Activated CD8-positive, alpha-beta T cell treated with anti-CD3 and anti-CD28 coated beads, Interleukin-2, amount 10 ng/mL, durations not matched to agents 7 days and 5 days (primary cell): Measurements from ENCODE around the gene FPGS. TPM values are rescaled to one million over a fixed set of nuclear protein-coding genes. Genes with fewer than 3 reads are reported as not detected.

Experiments
- ATAC-seq: fragments of 150-1000 bp; cut with Tn5 transposase; one replicate; pipeline ENCODE4 v1.10.0; 2021; ENCODE audit warnings: moderate library complexity
- CTCF ChIA-PET: fragments of 350-600 bp; sonication (Branson Sonifier 250); formaldehyde crosslinking; loops from one replicate; lab custom pipeline; 2021; ENCODE audit warnings: antibody characterized with exemption; lab: Charles Lee
- POLR2A ChIA-PET: fragments of 350-600 bp; sonication (Branson Sonifier 250); formaldehyde crosslinking; loops from one replicate; lab custom pipeline; 2021; ENCODE audit warnings: antibody characterized with exemption; lab: Charles Lee
- DNase-seq: peaks from one replicate; pipeline ENCODE4 v3.0.0-alpha.2; 2020
- H3K27ac Mint-ChIP-seq: one replicate; pipeline ENCODE4 v1.8.0; 2021; ENCODE audit warnings: mild to moderate bottlenecking, mixed read lengths
- H3K27me3 Mint-ChIP-seq: one replicate; pipeline ENCODE4 v1.8.0; 2021; ENCODE audit warnings: low read depth, mixed read lengths
- H3K36me3 Mint-ChIP-seq: one replicate; pipeline ENCODE4 v1.8.0; 2021; ENCODE audit warnings: low read depth, mixed read lengths
- H3K4me1 Mint-ChIP-seq: one replicate; pipeline ENCODE4 v1.8.0; 2021; ENCODE audit warnings: low read depth, mixed read lengths
- H3K4me3 Mint-ChIP-seq: one replicate; pipeline ENCODE4 v1.8.0; 2021; ENCODE audit warnings: mild to moderate bottlenecking, mixed read lengths
- H3K9me3 Mint-ChIP-seq: one replicate; pipeline ENCODE4 v1.8.0; 2022; ENCODE audit warnings: mixed read lengths; ENCODE audit not compliant: insufficient read depth
- total RNA-seq, 2 experiments: library from RNA; stranded (reverse); gene quantifications; one replicate each; pipeline ENCODE4 v1.2.3, GENCODE V29; 2021

FPGS gene
- total RNA-seq, 2 experiments from 2014 or later = 91.5 to 98.3 TPM

DNA sequence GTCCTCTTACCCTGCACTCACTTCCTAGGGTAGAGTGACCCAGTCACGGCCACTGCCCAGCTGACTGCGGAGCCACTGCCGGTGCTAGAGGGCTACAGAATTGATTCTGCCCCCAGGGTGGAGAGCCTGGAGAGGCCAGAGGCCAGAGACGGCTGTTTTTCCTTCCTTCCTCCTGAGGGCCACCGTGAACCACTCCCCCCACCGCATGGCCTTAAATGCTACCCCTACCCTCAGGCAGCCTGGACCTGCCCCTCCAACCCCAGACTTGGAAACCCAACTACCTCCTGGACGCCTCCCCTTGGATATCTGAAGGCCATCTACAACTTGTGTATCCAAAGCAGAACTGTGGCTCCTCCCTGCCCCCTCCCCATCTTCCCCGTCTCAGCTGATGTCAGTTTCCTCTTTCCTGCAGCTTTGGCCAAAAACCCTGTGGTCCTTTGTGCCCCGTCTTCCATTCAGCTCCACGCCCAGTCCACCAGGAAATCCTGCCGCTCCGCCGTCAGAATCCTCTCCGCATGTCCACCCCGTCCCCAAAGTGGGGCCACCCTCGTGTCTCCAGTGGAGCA is 40.5 kb upstream of the FPGS start:
- H3K4me1 Mint-ChIP-seq = peaks cover 41% of the 10 kb centered on the region
- POLR2A ChIA-PET = interaction anchor here (1.0 to 1.3 kb wide), 3 partner anchors 9 to 108 kb away, joined by 3 to 4 read pairs (median 3); no protein-coding TSS in a partner anchor
- H3K36me3 Mint-ChIP-seq = peaks cover 71% of the 10 kb centered on the region

DNA sequence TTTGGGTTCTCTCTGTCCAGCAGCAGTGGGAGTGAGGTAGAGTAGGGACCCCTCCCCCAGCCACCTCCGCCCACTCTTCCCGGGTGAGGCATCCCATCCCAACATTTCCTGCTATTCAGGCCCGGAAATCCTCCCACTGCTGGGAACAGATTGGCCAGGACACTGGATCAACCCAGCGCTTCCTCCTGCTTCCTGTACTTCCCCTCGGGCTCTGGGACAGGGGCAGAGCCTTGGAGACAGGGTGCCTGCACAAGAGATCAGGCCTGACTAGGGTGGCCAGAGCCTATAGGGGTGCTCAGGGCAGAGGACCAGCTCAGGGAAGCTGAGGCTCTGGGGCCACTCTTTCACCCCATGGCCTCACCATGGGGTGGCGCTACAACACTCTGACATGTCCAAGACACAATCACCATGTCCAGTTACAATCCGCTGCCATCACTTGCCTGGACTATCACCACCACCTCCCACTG is 38.7 kb upstream of the FPGS start:
- peaks cover 76% of the 10 kb centered on the region for H3K36me3 Mint-ChIP-seq

More for the DNA sequence above, 40.5 kb upstream of the FPGS start:
- ATAC-seq = no peak
- Mint-ChIP-seq H3K4me3 (no peak overlapping the region), H3K9me3 (no peaks in the 10 kb centered on the region), H3K27ac (peak overlapping the region; percentile 56), H3K27me3 (no peaks in the 10 kb centered on the region)
- CTCF ChIA-PET = interaction anchor here (5.8 kb wide), 1 partner anchor 107 kb away, joined by 47 read pairs; no protein-coding TSS in a partner anchor
- no peak for DNase-seq

DNA sequence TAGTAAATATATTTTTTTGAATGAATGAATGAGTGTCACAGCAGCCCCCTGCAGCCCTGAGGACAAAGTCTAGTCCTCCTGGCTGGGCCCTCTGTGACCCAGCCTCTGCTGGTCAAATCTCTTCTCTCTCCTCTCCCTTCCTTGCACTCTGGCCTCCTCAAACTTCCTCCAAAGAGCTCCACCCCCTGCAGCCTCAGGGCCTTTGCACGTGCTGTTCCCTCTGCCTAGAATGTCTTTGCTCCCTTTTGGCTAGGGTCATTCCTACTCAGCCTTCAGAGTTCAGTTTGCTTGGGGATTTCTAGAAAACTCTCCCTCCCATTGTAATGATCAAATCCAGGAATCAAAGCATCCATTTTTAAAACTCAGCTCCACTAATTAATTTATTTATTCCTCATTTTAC is 37.3 kb upstream of the FPGS start:
- H3K9me3 Mint-ChIP-seq = no peaks in the 10 kb centered on the region
- H3K27ac Mint-ChIP-seq = peak overlapping the region; percentile 77
- peaks cover 82% of the 10 kb centered on the region for H3K36me3 Mint-ChIP-seq
- peaks cover 72% of the 10 kb centered on the region for H3K4me1 Mint-ChIP-seq
- no peak for DNase-seq
- no peak for ATAC-seq
- H3K27me3 Mint-ChIP-seq = no peaks in the 10 kb centered on the region
- POLR2A ChIA-PET = interaction anchor here (0.6 to 1.1 kb wide), 2 partner anchors 11 to 18 kb away, joined by 3 to 4 read pairs; no protein-coding TSS in a partner anchor
- CTCF ChIA-PET = interaction anchor here (1.1 to 11.1 kb wide), 6 partner anchors 10 to 377 kb away, joined by 3 to 102 read pairs (median 20); partner anchors contain the start of genes CDK9 and TOR2A
- no peak overlapping the region for H3K4me3 Mint-ChIP-seq

More for the DNA sequence above, 38.7 kb upstream of the FPGS start:
- ChIA-PET POLR2A (interaction anchor here (0.7 to 1.0 kb wide), 2 partner anchors 22 to 54 kb away, joined by 4 read pairs; partner anchors contain the start of gene CDK9), CTCF (interaction anchor here (0.9 to 11.1 kb wide), 8 partner anchors 15 to 158 kb away, joined by 3 to 102 read pairs (median 4); partner anchors contain the start of genes CDK9, ENG and TOR2A)
- peak; percentile 42 for DNase-seq
- peak overlapping the region; percentile 57 for H3K27ac Mint-ChIP-seq
- peaks cover 58% of the 10 kb centered on the region for H3K4me1 Mint-ChIP-seq
- no peaks in the 10 kb centered on the region for H3K27me3 Mint-ChIP-seq
- H3K4me3 Mint-ChIP-seq = no peak overlapping the region
- peak; percentile 45 for ATAC-seq
- no peaks in the 10 kb centered on the region for H3K9me3 Mint-ChIP-seq

DNA sequence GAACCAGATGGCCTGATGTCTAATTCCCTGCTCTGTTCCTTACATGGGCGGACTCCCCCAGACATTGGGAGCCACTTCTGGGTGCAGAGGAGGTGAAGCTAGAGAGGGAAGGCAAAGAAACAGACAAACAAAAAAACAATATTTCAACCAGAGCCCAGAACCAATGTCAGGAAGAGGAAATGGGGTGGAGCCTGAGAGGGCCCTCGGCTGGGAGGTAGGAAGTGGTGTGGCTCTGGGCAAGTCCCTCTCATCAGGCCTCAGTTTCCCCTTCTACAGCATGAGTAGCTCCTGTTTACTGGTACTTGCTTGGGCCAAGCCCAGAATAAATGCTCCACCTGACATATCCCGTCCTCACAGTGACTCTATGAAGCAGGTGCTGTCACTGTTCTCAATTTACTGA is 35.3 kb upstream of the FPGS start:
- peaks cover 87% of the 10 kb centered on the region for H3K36me3 Mint-ChIP-seq
- CTCF ChIA-PET = interaction anchor here (1.0 to 11.1 kb wide), 8 partner anchors 9 to 177 kb away, joined by 3 to 102 read pairs (median 10); partner anchors contain the start of genes CDK9 and TOR2A
- H3K4me3 Mint-ChIP-seq = peak overlapping the region; percentile 63
- DNase-seq (no peak), ATAC-seq (no peak)
- peaks cover 92% of the 10 kb centered on the region for H3K4me1 Mint-ChIP-seq
- H3K9me3 Mint-ChIP-seq = no peaks in the 10 kb centered on the region
- peak overlapping the region; percentile 84 for H3K27ac Mint-ChIP-seq
- H3K27me3 Mint-ChIP-seq = no peaks in the 10 kb centered on the region
- POLR2A ChIA-PET = interaction anchor here (0.6 to 2.8 kb wide), 6 partner anchors 9 to 38 kb away, joined by 3 to 9 read pairs (median 6); partner anchors contain the start of gene CDK9

DNA sequence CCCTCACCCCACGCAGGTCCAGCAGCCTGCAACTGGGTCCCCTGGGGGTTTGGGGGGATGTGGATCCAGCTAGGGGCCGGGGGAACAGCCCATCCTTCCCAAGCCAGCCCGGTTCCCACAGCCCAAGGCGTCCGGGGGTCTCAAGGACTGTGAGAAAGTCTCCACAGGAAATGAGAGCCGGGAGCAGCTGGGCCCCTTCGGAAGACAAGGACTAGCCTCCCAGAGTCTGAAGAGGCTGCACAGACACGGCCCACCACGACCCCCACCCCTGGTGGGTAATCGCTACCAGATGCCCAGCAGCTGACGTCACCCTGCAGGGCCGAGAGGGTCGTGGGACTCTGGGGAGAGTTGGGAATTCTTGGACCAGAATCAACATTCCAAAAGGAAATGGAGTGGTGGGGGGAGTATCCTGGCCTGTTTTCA is 34.8 kb upstream of the FPGS start:
- Mint-ChIP-seq H3K9me3 (no peaks in the 10 kb centered on the region), H3K27me3 (no peaks in the 10 kb centered on the region), H3K27ac (peak overlapping the region; percentile 84), H3K4me1 (peaks cover 92% of the 10 kb centered on the region), H3K4me3 (peak overlapping the region; percentile 44), H3K36me3 (peaks cover 87% of the 10 kb centered on the region)
- no peak for DNase-seq
- ChIA-PET CTCF (interaction anchor here (1.3 to 11.1 kb wide), 6 partner anchors 9 to 178 kb away, joined by 3 to 102 read pairs (median 13); partner anchors contain the start of genes CDK9 and TOR2A), POLR2A (interaction anchor here (0.6 to 2.8 kb wide), 5 partner anchors 8 to 37 kb away, joined by 3 to 9 read pairs (median 6); no protein-coding TSS in a partner anchor)
- no peak for ATAC-seq

DNA sequence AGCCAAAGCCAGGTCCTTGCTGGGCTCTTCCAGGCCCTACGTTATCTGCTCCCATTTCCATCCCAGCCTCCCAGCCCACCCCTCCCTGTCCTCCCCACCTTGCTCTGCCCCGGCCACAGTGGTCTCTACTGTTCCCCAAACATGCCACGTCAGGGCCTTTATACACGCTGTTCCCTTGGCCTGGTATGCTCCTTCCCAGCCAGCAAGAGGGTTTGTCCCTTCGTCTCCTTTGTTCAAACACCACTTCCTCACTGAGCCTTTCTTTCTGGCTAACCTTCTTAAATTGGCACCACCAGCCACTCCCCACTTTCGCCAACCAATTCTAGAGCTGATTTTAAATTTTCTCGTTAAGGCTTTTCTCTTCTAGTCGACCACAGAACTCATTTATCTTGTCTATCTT is 34.0 kb upstream of the FPGS start:
- H3K4me3 Mint-ChIP-seq = peak overlapping the region; percentile 44
- H3K36me3 Mint-ChIP-seq = peaks cover 86% of the 10 kb centered on the region
- DNase-seq (no peak), ATAC-seq (no peak)
- H3K4me1 Mint-ChIP-seq = peaks cover 90% of the 10 kb centered on the region
- H3K27me3 Mint-ChIP-seq = no peaks in the 10 kb centered on the region
- ChIA-PET CTCF (interaction anchor here (1.3 to 11.1 kb wide), 3 partner anchors 15 to 45 kb away, joined by 3 to 102 read pairs (median 34); partner anchors contain the start of genes CDK9 and TOR2A), POLR2A (interaction anchor here (0.6 to 4.0 kb wide), 3 partner anchors 11 to 16 kb away, joined by 3 to 27 read pairs (median 6); partner anchors contain the start of gene CDK9)
- peak overlapping the region; percentile 84 for H3K27ac Mint-ChIP-seq
- H3K9me3 Mint-ChIP-seq = no peaks in the 10 kb centered on the region

DNA sequence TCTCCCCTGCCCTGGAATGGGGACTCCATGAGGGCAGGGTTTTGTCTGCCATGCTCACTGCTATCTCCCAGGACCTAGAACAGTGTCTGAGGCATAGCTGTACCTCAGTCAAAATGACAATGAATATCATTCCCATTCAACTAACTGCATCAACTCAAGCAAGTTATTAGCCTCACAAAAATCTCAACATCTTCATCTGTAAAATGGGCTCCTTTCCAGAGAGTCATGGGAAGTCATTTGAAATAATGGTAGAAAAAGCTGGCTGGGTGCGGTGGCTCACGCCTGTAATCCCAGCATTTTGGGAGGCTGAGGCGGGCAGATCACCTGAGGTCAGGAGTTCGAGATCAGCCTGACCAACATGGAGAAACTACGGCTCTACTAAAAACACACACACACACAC is 33.6 kb upstream of the FPGS start:
- H3K36me3 Mint-ChIP-seq = peaks cover 86% of the 10 kb centered on the region

DNA sequence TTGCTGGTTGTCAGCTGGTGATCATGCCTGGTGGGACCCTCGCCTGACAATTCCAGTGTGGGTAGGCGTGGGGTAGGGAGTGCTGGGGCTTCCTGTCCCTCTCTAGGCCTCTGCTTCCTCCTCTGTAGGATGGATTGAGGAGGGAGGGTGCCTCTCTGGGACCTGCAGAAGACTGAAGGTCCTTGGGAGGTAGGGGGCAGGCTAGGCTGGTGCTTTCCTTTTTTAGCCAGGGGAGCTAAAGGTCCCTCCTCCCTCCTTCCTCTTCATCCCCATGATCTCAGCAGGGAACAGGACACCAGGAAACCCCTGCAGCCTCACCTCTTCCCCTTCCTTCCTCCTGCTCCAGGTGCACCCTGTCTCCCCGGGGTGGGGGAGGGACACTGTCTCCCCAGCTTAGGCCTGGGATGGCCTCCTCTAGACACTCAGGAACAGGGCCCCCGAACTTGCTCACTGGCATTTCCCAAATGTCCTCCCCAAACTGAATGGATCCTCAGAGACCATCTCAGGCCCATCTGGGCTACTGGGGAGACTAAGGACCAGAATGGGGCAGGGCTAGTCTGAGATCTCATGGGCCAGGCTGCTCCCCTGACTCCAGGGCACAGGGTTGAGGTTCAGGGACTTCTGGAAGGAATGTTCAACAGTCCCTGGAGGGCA is 32.6 kb upstream of the FPGS start:
- ChIA-PET POLR2A (interaction anchor here (0.7 to 4.0 kb wide), 8 partner anchors 9 to 133 kb away, joined by 3 to 27 read pairs (median 6); partner anchors contain the start of genes CDK9 and TOR2A), CTCF (interaction anchor here (0.7 to 11.1 kb wide), 9 partner anchors 9 to 151 kb away, joined by 3 to 102 read pairs (median 3); partner anchors contain the start of genes CDK9, ST6GALNAC4 and TOR2A)
- Mint-ChIP-seq H3K27ac (peak overlapping the region; percentile 85), H3K27me3 (no peaks in the 10 kb centered on the region), H3K4me1 (peaks cover 92% of the 10 kb centered on the region), H3K36me3 (peaks cover 86% of the 10 kb centered on the region), H3K4me3 (peak overlapping the region; percentile 89), H3K9me3 (no peaks in the 10 kb centered on the region)
- DNase-seq (no peak), ATAC-seq (no peak)

More for the DNA sequence above, 33.6 kb upstream of the FPGS start:
- POLR2A ChIA-PET = interaction anchor here (0.6 to 4.0 kb wide), 3 partner anchors 10 to 16 kb away, joined by 3 to 27 read pairs (median 6); partner anchors contain the start of gene CDK9
- peaks cover 90% of the 10 kb centered on the region for H3K4me1 Mint-ChIP-seq
- CTCF ChIA-PET = interaction anchor here (1.3 to 11.1 kb wide), 3 partner anchors 15 to 44 kb away, joined by 3 to 102 read pairs (median 34); partner anchors contain the start of genes CDK9 and TOR2A
- peak overlapping the region; percentile 84 for H3K27ac Mint-ChIP-seq
- ATAC-seq (no peak), DNase-seq (no peak)
- peak overlapping the region; percentile 44 for H3K4me3 Mint-ChIP-seq
- H3K27me3 Mint-ChIP-seq = no peaks in the 10 kb centered on the region
- H3K9me3 Mint-ChIP-seq = no peaks in the 10 kb centered on the region

DNA sequence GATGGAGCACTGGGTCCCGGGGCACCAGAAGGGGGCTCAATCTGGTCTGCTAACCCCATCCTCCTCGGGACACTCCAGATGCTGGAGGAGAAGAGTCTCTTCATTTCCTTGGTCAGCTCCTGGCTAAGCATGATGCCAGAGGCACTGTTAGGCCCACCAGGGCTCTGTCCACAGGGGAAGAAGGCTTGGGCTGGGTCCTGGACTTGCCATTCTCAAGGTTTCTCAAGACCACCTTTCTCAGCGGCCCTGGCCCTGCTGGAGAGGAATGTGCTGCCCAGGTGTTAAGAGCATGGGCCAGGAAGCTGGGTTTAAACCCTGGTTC is 32.1 kb upstream of the FPGS start:
- ATAC-seq = no peak

DNA sequence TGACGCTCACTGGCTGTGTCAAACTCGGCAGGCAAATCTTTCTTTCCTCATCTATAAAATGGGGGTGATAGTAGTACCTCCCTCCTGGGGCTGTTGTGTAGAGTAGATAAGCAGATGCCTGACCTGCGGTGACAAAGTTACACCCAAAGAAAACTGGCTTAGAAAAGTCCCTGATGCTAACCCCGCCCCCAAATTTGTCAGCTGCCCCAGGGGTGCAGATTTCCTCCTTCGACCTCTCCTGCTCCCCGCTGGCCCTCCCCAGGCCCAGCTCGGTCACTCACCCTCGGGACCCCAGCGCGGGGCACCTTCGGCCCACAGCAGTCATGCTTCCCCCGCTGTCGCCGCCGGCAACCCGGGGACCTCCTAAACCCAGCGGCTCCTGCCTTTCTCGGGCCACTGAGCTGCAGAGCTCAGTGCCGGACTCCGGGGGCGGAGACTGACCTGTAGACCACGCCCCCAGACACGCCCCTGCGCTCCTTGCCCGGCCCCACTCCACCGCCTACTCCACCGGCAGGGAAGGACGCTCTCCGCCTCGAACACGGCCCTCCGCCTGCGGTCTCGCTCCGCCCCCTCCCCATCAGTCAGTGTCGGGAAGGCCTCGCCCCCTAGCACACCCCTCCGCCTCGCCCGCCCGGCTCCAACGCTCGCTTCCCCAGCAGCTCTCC is 31.6 kb upstream of the FPGS start:
- Mint-ChIP-seq H3K27me3 (no peaks in the 10 kb centered on the region), H3K4me3 (peak overlapping the region; percentile 89), H3K36me3 (peaks cover 78% of the 10 kb centered on the region), H3K9me3 (no peaks in the 10 kb centered on the region), H3K27ac (peak overlapping the region; percentile 85), H3K4me1 (peaks cover 86% of the 10 kb centered on the region)
- ChIA-PET POLR2A (interaction anchor here (0.6 to 4.0 kb wide), 16 partner anchors 8 to 320 kb away, joined by 3 to 27 read pairs (median 4); partner anchors contain the start of genes CDK9, FPGS, LRSAM1 and RPL12), CTCF (interaction anchor here (0.8 to 11.1 kb wide), 7 partner anchors 9 to 150 kb away, joined by 3 to 102 read pairs (median 14); partner anchors contain the start of genes CDK9, ST6GALNAC4 and TOR2A)
- ATAC-seq (peak; percentile 92), DNase-seq (peak; percentile 98)

More for the DNA sequence above, 32.1 kb upstream of the FPGS start:
- DNase-seq = no peak
- H3K27me3 Mint-ChIP-seq = no peaks in the 10 kb centered on the region
- H3K9me3 Mint-ChIP-seq = no peaks in the 10 kb centered on the region
- peak overlapping the region; percentile 89 for H3K4me3 Mint-ChIP-seq
- H3K4me1 Mint-ChIP-seq = peaks cover 90% of the 10 kb centered on the region
- CTCF ChIA-PET = interaction anchor here (0.7 to 11.1 kb wide), 10 partner anchors 9 to 150 kb away, joined by 3 to 102 read pairs (median 6); partner anchors contain the start of genes CDK9, ST6GALNAC4 and TOR2A
- H3K36me3 Mint-ChIP-seq = peaks cover 83% of the 10 kb centered on the region
- POLR2A ChIA-PET = interaction anchor here (0.7 to 4.0 kb wide), 14 partner anchors 8 to 320 kb away, joined by 3 to 27 read pairs (median 4); partner anchors contain the start of genes CDK9, FPGS, LRSAM1 and RPL12
- H3K27ac Mint-ChIP-seq = peak overlapping the region; percentile 85
